Superior temporal gyrus (tissue), 1 donor: Measurements from ENCODE around the gene PPIE.
"Not testable (repeated sequence)": the region's sequence is repeated elsewhere in the genome, so short reads cannot be mapped to it uniquely, and the experiment has no call there.

Experiments used
- DNase-seq: peaks from one replicate; pipeline ENCODE4 v3.0.0-alpha.2; 2016; ENCODE audit errors: extremely low spot score

PPIE gene

DNA sequence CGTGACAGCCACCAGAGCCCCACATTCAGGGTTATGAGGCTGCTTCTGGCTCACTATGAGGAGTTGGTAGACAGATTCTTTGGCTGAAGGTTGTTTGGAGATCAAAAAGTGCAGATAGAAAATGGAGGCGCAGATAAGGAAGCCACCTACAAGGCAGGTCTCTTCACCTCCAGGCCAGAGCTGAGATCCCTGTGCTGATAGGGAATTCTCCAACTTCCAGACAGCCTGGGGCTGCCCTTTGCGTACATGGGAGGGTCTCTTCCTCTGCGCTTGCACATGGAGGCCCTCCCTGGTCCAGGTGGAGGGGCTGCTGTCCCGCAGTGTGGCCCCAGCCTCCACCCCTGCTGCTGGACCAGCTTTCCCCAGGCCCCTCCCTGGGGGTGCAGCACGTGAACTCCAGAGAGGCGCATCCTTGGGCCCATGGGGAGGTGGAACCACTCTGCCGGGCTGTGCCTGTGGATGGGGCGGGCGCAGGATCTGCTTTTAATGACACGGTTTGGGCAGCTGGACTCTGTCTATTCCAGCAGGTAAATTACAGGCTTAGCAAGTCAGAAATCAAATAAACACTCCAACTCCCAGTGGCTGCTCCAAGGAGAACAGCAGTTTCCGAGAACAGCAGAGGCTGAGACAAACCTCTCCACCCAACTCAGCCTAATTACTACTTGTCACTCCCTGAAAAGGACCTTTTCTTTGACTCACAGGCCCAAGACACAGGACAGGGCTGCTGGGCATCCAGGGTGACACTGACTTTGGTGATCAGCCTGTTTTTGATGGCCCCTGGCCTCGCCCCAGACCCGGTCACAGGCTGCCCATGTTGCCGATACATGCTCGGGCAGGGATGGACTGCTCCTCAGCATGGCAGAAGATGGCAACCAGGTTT is 20.1 kb downstream of the PPIE start:
- no peak for DNase-seq

DNA sequence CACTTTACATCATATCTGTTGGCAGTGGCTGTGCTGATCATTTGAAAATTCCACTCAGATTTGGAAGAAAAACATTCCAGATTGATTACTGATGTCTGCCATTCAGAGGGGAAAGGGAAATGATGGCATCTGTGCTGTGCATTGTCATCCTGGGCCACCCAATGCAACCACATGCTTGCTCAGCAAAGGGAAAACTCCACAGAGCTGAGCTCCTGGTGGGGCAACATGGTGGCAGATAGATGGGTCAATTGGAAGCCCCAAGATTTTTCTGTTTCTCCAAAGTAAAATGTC is 20.7 kb downstream of the PPIE start:
- no peak for DNase-seq

DNA sequence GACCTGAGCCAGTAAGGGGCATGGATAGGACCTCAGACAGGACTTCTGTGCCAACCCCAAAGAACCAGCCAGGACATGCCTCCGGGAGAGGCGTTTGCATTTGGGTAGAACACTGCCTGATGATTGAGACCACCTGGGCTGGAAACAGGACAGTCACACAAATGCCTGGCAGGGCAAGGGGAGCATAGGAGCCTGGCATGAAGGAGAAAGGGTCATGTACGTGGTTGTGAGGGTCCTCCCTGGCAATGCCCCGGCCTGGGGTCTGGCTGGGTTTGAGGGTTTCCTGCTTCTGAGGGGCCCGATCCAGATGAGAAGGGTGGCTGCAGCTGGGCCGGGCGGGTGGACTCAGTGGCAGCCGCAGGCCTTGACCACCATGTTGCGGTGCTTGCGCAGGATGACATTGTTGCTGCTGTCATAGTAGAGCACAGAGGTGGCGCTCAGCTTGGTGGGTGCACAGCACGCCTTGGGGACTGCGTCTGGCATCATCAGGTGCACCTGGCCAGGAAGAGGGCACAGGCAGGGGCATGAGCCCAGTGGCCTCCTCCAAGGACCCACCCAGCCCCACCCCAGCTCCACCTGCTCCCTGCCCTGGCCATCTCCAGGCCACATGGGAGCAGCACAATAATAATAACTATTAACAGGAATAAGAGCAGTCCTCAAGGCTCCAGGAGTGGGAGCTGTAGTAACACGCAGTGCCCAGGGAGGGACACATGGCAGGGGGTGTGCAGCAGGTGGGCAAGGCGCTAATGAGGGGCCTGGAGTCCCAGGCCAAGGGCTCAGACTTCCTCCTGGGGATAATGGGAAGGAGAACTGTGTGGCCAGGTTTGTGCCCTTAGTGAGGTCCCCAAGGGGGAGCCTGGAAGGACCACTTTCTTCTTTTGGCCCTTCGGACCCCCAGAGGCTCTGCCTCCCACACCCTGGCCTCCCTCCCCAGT is 21.7 kb downstream of the PPIE start:
- no peak for DNase-seq

DNA sequence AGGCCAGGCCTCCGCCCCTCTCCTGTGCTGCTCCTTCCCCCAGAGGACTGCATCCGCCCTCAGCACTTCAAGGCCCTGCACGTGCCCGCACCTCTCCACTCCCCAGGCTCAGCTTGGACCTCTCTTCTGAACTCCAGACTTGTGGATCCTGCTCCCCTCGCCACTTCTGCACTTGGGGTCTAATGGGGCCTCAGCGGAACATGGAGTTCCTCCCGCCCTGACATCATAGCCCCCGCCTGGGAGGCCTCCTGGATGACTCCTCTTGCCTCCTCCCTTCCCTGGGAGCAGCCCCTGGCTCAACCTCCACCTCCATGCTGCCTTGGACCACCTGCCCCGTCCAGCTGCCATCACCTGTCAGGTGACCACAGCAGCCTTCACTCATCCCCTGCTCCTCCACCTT is 22.3 kb downstream of the PPIE start:
- no peak for DNase-seq

DNA sequence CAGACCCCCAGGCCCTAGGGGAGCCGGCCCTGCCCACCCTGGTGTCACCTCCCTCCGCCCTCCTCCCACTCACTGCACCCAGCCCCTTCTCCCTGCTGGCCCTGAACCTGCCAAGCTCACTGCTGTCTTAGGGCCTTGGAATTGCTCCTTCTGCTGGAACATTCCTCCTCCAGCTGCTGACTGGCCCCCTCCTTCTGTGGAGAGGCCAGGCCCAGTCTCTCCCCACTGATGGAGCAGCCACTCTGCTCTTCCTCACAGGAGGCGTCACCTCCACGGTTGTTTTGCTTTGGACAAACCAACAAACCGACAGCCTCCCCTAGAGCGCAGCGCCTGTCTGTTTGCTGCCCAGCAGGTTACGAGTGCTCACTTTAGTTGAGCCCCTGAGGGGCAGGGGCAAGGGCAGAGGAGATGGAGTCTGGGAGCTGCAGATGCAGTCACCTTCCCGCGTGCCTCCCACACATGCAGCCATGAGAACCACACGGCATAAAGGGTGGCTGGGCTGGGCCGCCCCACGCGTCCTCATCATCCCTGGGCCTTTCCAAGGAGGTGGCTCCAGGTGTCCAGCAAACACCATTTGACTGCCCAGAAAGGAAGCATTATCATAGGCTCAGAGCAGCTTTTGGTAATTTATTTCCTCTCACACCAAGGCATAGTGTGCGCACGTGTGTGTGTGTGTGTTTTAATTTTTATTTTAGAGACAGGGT is 23.0 kb downstream of the PPIE start:
- no peak for DNase-seq

DNA sequence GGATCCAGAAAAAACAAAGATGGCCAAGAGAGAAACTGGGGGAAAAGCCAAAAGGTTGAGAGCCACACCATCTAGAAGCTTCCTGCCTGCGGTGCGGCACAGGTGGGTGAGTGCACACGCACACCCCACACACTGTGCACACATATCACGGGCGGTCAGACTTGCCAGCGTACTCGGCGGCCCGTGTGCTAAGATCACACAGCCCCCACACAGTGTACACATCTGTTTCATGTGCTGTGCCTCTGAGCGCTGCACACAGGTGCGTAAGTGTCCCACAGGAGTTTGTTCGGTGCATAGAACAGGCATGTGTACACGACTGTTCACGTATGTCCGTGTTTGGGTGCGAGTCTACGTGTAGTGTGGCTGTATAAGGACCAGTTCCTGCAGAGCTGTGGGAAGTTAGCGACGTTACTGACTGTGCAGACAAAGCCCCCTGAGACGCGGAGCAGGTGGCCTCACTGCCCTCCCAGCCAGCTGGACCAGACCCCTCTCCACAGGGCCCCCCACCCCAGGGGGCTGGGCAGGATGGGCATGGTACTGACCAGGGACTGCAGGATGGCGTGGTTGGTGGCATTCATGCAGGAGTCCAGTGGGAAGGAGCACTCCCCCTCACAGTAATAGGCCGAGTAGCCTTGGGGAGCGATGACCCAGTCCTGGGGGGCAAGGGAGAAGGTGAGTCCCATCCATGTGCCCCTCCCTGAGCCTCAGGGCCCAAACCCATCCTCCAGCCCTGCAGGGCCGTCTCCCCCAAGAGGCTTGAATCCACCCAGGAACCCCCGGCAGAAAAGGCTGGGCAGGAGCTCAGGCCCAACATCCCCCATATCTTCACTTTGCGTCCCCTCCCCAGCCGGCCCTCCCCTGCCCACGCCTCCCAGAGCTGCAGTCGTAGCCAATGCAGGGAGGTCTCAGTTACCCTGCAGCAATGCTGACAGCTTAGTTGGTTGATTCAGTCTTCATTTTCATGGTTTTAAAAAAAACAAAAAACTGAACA is 24.2 kb downstream of the PPIE start:
- DNase-seq, result no peak

DNA sequence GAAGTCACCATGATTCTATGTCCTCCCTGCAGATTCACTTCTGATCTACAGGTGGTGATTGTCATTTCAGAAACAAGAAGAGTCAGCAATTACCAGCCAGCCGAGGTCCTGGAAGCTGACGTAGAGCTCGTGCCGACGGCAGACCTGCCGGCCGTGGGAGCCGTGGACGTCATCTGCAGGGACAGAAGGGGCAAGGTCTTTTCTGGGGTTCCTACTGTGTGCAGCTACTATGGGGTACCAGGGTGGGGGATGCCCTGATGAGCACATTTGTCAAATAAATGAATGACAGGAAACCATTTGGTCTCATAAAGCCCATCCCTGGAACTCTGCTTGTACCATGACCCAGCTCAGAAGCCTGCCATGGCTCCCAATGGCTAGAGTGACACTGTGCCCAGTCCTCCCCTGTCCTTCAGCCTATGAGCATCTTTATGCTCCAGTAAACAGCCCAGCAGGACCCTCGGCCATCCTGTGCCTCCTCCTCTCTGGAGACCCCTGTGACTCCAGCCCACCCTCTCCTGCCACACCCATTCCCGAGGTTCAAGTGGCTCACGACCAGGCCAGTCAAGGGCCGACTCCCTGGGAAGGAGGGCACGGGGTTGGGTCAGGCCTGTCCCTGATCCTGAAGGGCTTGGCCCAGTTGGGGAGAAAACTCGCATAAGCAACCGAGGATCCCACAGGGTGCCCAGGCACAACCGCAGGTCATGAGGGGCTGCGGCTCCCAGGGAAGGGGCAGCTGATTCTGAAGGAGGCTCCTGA is 25.1 kb downstream of the PPIE start:
- DNase-seq, result not testable (repeated sequence)

DNA sequence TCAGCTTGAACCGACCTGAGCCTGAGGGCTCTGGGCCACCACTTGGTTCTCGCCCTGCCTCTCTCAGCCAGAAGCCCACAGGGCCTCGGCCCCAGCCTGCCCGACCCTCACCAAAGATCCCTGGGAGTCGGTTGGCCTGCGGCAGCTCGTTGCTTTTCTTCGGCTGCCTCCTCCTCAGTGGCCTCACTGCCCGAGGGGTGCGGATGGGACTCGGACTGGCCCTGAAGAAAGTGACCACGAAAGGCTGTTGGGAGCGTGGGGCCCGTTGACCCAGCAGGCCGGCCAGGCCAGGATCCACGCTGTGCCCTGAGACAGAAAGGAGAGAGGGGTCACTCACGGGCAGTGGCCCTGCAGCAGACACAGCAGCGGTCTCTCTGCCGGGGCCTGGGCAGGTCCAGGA is 25.8 kb downstream of the PPIE start:
- DNase-seq, result not testable (repeated sequence)

DNA sequence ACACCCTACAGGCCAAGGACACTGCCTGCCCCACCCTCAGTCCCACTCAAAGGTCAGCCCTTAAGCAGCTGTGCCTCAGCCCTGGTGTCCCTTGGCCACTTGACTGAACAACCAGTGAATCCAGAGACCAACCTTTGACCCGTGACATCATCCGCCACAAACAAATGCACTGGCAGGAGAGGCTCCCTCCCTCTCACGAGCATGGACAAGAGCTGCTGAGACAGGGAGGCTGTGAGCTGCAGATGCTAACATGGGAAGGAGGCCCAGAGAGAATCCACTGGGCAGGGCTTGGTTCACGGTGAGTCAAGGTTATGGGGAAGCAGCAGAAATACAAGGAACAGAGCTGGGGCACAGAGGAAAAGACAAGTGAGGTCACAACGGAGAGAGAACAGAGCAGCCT is 27.8 kb downstream of the PPIE start:
- DNase-seq, result not testable (repeated sequence)

DNA sequence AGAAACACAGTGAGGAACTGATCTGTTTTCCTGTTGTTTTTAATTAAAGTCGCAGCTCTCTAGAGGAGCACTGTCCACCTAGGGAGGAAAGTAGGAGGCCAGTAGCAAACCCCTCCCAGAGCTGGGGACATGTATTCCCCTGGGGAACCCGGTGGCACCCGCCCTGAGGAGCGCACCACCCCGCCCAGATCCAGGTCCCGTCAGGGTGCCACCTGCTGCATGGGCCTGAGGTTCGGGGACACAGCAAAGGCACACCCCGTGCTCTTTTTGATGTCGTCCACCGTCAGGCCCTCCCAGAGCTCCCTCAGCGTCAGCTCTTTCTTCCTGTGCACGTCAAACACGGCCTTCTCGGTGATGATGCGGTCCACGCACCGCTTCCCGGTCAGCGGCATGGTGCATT is 30.8 kb downstream of the PPIE start:
- DNase-seq, result not testable (repeated sequence)

DNA sequence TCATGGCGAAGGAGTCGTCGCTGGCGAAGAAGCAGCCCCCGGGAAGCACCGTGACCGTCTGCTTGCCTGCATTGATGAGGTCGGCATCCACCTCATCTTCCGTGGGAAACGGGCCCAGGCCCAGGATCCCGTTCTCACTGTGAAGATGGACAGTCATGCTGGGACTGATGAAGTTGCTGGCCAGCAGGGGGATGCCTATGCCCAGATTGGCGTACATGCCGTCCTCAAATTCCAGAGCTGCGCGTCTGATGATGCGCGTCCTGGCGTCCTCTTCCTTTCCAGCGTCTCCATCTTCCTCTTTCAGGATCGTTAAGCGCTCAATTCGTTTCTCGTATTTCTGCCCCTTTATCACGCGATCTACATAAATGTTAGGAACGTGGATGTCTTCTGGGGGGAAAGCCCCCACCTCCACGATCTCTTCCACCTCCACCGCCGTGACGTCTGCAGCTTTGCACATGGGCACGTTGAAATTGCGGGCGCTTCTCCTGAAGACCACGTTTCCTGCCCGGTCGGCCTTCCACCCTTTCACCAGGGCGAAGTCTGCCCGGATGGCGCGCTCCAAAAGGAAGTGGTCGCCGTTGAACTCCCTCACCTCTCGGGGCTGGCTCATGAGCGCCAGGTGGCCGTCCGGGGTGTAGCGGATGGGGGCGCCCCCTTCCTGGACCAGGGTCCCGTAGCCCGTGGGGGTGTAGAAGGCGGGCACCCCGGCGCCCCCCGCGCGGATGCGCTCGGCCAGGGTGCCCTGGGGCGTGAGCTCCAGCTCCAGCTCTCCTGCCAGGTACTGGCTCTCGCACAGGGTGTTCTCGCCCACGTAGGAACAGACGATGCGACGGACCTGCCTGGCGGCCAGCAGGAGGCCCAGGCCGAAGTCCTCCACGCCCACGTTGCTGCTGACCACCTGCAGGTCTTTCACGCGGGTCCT is 31.7 kb downstream of the PPIE start:
- DNase-seq, result not testable (repeated sequence)

DNA sequence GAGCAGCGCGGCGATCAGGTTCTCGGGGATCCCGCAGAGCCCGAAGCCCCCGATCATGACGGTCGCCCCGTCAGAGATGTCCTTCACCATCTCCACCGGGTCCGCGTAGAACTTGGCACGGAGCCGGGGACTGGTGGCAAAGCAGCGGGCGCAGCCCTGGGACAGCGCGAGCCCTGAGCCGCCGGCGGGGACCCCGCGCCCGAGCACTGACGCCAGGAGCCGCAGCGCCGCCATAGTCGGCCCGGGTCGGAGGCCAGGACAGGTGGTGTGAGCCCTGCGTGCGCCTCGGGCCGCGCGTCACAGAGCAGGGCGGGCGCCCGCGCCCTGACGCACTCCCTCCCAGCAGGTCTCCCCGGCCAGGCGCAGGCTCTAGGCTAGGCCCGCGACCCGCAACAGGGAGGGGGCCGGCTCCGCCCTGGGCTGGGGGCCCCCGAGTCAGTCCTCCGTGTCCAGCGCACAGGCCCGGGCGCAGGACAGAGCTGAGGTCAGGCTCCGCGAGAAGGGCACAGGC is 32.4 kb downstream of the PPIE start, which contains the start of gene OXCT2:
Gene OXCT2 (minus strand): TSS at position 327 of the 511 bp plus-strand sequence. CDS start 93 bp downstream, at position 234.
- DNase-seq, result not testable (repeated sequence)

DNA sequence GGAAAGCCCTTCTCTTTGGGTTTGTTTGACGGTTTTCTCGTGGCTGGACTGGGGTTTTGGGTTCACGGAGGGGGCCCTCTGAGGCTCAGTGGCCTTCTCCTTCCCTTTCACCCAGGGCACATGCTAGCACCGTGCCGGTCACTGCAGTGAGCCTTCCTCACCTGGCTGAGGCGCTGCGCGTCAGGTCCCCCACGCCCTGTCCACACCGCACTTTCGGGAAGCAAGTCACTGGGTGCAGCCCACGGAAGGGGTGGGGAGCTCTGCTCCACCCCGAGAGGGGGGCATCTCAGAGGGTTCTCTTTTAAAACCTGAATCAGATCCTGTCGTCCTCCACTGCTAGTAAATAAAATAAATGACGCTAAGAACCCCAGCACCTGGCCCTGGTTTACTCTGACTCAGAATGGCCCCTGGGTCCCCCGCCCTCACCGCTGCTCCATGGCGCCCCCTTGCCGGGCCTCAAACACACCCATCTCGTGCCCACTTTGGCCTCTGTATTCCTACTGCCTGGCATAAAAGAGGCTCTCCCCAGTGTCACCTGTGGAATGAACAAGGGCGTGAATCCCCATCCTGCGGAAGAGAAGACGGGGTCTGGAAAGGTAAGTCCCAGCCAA is 34.8 kb downstream of the PPIE start:
- not testable (repeated sequence) for DNase-seq

DNA sequence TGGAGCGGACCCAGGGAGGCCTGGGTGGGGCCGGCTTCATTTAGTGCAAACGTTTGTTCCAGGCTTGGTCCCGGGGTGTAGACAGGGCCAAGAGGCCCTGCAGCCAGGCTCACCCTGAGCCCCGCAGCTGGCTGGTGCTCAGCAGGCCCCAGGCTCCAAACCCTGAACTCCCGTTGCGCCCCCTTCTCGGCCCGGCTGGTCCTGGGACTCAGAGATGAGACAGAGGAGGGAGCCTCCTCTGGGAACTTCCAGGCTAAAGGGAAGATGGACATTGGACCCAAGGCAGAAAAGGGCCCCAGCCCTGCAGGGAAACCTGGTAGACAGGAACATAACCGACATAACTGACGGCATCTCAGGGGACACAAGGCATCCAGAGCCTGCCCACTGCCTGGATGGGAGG is 36.5 kb downstream of the PPIE start:
- DNase-seq, result not testable (repeated sequence)

DNA sequence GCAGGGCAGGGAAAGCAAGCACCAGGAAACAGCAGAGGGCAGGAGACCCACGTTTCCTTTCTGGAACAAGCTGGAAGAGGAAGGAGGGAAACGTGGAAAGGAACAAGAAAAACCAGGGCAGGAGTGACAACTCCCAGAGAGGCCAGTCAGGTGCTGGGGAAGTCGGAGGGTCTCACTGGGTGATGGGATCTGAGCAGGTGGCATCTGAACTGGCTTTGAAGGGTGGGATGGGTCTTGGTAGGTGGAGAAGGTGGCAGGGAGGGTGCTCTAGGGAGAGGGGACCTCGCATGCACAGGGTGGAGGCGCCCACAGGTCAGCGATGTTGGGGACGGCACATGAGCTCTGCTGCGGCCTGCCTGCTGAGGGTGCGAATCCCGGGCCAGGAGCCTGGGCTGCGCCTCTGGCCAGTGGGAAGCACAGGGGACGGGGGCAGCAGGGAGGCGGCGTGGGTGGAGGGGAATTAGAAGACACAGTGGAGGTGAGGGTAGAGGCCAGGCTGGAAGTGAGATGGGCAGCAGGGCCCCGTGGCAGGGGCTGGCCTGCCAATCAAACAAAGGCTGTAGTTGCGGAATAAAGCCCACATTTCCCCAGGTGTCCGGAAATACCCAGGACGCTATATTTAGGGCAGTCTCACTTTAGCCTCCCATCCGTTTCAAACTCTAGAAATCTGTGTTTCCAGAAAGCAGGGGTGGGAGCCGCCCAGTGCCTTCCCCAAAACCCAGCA is 37.2 kb downstream of the PPIE start:
- DNase-seq, result not testable (repeated sequence)

DNA sequence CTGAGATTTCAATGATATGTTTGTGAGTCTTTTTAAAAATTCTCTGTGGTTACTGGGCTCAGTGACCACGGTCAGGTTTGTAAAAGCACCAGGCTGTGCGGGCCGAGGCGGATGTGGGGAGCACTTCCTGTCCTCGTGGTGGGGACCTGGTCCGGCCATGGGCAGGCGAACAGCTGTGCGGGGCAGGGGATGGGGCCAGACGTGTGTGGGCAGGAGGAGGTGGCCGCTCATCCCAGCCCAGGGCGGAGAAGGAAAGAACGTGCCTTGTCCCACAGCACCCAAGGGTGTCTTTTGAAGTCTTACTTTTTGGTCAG is 37.7 kb downstream of the PPIE start:
- no peak for DNase-seq

DNA sequence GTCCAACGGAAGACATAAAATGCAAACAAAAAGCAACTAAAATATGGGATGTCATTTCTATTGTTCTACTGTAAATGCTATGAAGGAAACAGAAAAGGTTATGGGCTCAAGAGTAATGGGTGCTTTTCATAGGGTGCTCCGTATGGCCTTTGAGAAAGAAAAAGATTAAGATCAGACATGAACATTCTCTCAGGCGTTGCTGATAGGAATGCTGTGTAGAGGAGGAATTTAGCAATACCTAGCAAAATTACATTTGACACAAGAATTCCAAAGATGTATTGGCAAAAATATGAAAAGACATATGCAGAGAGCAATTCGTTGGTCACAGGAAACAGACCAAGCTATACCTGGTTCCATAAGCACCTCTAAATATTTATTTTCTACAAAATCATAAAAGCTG is 38.2 kb downstream of the PPIE start:
- no peak for DNase-seq

DNA sequence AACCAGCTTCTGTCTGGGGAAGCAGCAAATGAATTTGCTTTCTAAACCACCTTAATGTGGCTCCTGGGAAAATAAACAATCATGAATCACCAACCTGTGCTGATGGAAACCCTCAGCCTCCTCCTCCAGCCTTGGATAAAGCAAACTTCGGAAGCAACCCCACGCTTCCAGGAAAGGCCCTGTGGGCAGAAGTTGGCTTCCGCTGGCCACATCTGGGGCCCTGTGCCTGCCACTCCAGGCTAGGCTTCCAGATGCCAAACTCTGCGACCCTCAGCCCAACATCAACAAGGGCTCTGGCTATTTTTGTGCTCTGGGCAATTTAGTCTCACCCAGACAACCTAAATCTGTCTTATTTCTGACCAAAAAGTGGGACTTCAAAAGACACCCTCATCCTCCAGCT is 38.6 kb downstream of the PPIE start:
- DNase-seq, result no peak
